Peyer's patch (tissue), 4 donors: Measurements from ENCODE around the gene KLHDC8B. TPM values are rescaled to one million over a fixed set of nuclear protein-coding genes. Genes with fewer than 3 reads are reported as not detected.

Experiments used
- DNase-seq, 3 donors: peaks; one replicate each; pipeline ENCODE4 v3.0.0-alpha.2; 2017 to 2019
- H3K27ac ChIP-seq, 4 donors: fragments of 200-600 bp; sonication (generic); one replicate each; pipeline ENCODE4 v1.5.1; 2016 to 2019
- H3K27me3 ChIP-seq, 2 donors: fragments of 200-600 bp; sonication (generic); one replicate each; pipeline ENCODE4 v1.5.1; 2019
- H3K36me3 ChIP-seq, 3 donors: fragments of 200-600 bp; sonication (generic); one replicate each; pipeline ENCODE4 v1.5.1; 2016 to 2019
- H3K4me1 ChIP-seq, 4 donors: fragments of 200-600 bp; sonication (generic); one replicate each; pipeline ENCODE4 v1.5.1; 2016 to 2019
- H3K4me3 ChIP-seq, 4 donors: fragments of 200-600 bp; sonication (generic); 1 replicate in 3 of 4; 2 replicates in 1 of 4; pipeline ENCODE4 v1.5.1; 2016 to 2019; ENCODE audit warnings: mild to moderate bottlenecking in 1 of 4
- H3K9me3 ChIP-seq, 4 donors: fragments of 200-600 bp; sonication (generic); one replicate each; pipeline ENCODE4 v1.5.1; 2016 to 2019; ENCODE audit warnings: mild to moderate bottlenecking in 1 of 4
- CTCF ChIP-seq, 6 experiments: fragments of 450-650 bp in 4 of 6; fragments of 200-600 bp in 2 of 6; sonication (generic) in 1 of 6; IDR thresholded peaks; one replicate each; pipeline ENCODE4 v1.5.1; 2017 to 2019; ENCODE audit warnings: antibody characterized with exemption in 6 of 6, mild to moderate bottlenecking in 3 of 6, moderate library complexity in 1 of 6
- POLR2A ChIP-seq, 2 donors: fragments of 450-650 bp; IDR thresholded peaks; one replicate each; pipeline ENCODE4 v1.5.1; 2017; ENCODE audit warnings: antibody characterized with exemption in 2 of 2, mild to moderate bottlenecking in 2 of 2, moderate library complexity in 2 of 2
- total RNA-seq, 4 donors: library from RNA; depleted of rRNA; stranded (reverse); fragments of >200 nt; gene quantifications; one replicate each; pipeline ENCODE4 v1.1.0, GENCODE V29; 2016

The KLHDC8B gene
- total RNA-seq, 4 donors from 2014 or later: 3.9 to 13.7 (median 9.5) TPM

GRCh38 chr3:49222002-49222401 is 50.6 kb downstream of the KLHDC8B start:
- TF ChIP-seq CTCF (IDR thresholded peaks at IDR 0.05) (no peak), POLR2A (IDR thresholded peaks at IDR 0.05) (no peak)
- H3K27ac ChIP-seq: no peak overlapping the region
- no peaks in the 10 kb centered on the region for H3K27me3 ChIP-seq
- peaks cover 0 to 6% (median 0%) of the 10 kb centered on the region in 4 donors for H3K9me3 ChIP-seq
- no peaks in the 10 kb centered on the region for H3K36me3 ChIP-seq
- no peak for DNase-seq
- H3K4me1 ChIP-seq: no peaks in the 10 kb centered on the region
- H3K4me3 ChIP-seq: no peak overlapping the region

Other genes starting within 250 kb of the KLHDC8B start
- 10 to 100 TPM; 47.0 to 95.9 (median 78.0) TPM for gene P4HTM, start 181.4 kb upstream of the KLHDC8B start, total RNA-seq
- 100 to 1,000 TPM in 3 of 4 donors, 10 to 100 TPM in 1; 96.7 to 233 (median 179) TPM for gene WDR6, start 164.2 kb upstream of the KLHDC8B start, total RNA-seq
- gene DALRD3, start 153.0 kb upstream of the KLHDC8B start, total RNA-seq: 10 to 100 TPM; 31.4 to 49.5 (median 33.1) TPM
- gene NDUFAF3, start 149.5 kb upstream of the KLHDC8B start, total RNA-seq: 100 to 1,000 TPM in 2 of 4 donors, 10 to 100 TPM in 2; 64.7 to 164 (median 106) TPM
- 100 to 1,000 TPM in 1 of 4 donors, 10 to 100 TPM in 3; 58.8 to 149 (median 68.5) TPM for gene IMPDH2, start 142.2 kb upstream of the KLHDC8B start, total RNA-seq
- 100 to 1,000 TPM in 2 of 4 donors, 10 to 100 TPM in 2; 61.1 to 132 (median 99.7) TPM for gene QRICH1, start 77.5 kb upstream of the KLHDC8B start, total RNA-seq
- 100 to 1,000 TPM; 295 to 361 (median 342) TPM for gene QARS1, start 66.8 kb upstream of the KLHDC8B start, total RNA-seq
- gene USP19, start 50.8 kb upstream of the KLHDC8B start, total RNA-seq: 10 to 100 TPM; 42.9 to 96.0 (median 61.8) TPM
- 100 to 1,000 TPM; 293 to 476 (median 348) TPM for gene LAMB2, start 38.5 kb upstream of the KLHDC8B start, total RNA-seq
- gene CCDC71, start 5.3 kb upstream of the KLHDC8B start, total RNA-seq: 10 to 100 TPM; 12.4 to 39.3 (median 37.5) TPM
- 10 to 100 TPM in 1 of 4 donors, 1 to 10 TPM in 3; 4.4 to 24.8 (median 5.3) TPM for gene C3orf62, start 105.6 kb downstream of the KLHDC8B start, total RNA-seq
- 100 to 1,000 TPM in 1 of 4 donors, 10 to 100 TPM in 3; 26.3 to 106 (median 47.5) TPM for gene USP4, start 168.5 kb downstream of the KLHDC8B start, total RNA-seq
- gene GPX1, start 186.8 kb downstream of the KLHDC8B start, total RNA-seq: 100 to 1,000 TPM; 104 to 161 (median 130) TPM
- 100 to 1,000 TPM; 223 to 294 (median 274) TPM for gene RHOA, start 240.4 kb downstream of the KLHDC8B start, total RNA-seq
- gene TCTA, start 240.8 kb downstream of the KLHDC8B start, total RNA-seq: 10 to 100 TPM; 12.4 to 56.4 (median 40.9) TPM